ENCODE data around the gene PRSS27.

PRSS27 gene

GRCh38 chr16:2756288-2757015 is 36.4 kb upstream of the PRSS27 start:
- TF ChIP-seq, protein P1, sequence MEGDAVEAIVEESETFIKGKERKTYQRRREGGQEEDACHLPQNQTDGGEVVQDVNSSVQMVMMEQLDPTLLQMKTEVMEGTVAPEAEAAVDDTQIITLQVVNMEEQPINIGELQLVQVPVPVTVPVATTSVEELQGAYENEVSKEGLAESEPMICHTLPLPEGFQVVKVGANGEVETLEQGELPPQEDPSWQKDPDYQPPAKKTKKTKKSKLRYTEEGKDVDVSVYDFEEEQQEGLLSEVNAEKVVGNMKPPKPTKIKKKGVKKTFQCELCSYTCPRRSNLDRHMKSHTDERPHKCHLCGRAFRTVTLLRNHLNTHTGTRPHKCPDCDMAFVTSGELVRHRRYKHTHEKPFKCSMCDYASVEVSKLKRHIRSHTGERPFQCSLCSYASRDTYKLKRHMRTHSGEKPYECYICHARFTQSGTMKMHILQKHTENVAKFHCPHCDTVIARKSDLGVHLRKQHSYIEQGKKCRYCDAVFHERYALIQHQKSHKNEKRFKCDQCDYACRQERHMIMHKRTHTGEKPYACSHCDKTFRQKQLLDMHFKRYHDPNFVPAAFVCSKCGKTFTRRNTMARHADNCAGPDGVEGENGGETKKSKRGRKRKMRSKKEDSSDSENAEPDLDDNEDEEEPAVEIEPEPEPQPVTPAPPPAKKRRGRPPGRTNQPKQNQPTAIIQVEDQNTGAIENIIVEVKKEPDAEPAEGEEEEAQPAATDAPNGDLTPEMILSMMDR (IDR thresholded peaks at IDR 0.05): no peak
- TF ChIP-seq ZFX (IDR thresholded peaks at IDR 0.05; ENCODE audit: borderline replicate concordance): no peak
- peak overlapping the region; percentile 7; the same call in 1 of the 2 replicates for H3K27ac ChIP-seq

- no peak for TF ChIP-seq ZFX (IDR thresholded peaks at IDR 0.05; ENCODE audit: borderline replicate concordance)
- TF ChIP-seq, protein P1 (IDR thresholded peaks at IDR 0.05): no peak
- 0 out of 2 replicates have a peak overlapping the region, but pooled peaks have one; percentile 7 for H3K27ac ChIP-seq
Measured at GRCh38 chr16:2755158-2755557, 35.1 kb upstream of the PRSS27 start.

DNA sequence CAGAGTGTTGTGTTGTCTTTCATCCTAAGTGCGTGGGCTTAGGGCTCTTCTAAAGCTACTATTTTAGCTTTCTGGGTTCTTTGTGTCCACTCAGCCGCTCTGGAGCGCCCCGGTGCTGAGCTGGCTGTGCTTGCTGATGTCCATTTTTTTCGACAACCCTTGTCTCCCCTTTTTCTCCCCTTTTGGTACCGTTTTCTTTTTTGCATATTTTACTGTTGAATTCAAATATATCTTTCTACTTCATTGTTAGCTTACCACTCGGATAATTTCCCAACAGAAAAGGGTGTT is 33.7 kb upstream of the PRSS27 start:
- TF ChIP-seq ZFX (IDR thresholded peaks at IDR 0.05; ENCODE audit: borderline replicate concordance): no peak
- TF ChIP-seq, protein P1 (IDR thresholded peaks at IDR 0.05): no peak
- H3K27ac ChIP-seq: peak overlapping the region; percentile 98

- peak overlapping the region; percentile 98 for H3K27ac ChIP-seq
- no peak for TF ChIP-seq ZFX (IDR thresholded peaks at IDR 0.05; ENCODE audit: borderline replicate concordance)
- TF ChIP-seq, protein P1 (IDR thresholded peaks at IDR 0.05): no peak
Measured at GRCh38 chr16:2752850-2753732, 33.1 kb upstream of the PRSS27 start.

GRCh38 chr16:2752035-2752849 is 32.2 kb upstream of the PRSS27 start, which contains the start of gene SRRM2:
Gene SRRM2, plus strand, starts transcription at chr16:2752638. Its CDS starts 3,727 bp downstream, at chr16:2756365.
- peak within 1 kb of the TSS; percentile 98 for H3K27ac ChIP-seq
- 0 out of 2 replicates have a peak, but pooled peaks have one; percentile 49 for TF ChIP-seq ZFX (IDR thresholded peaks at IDR 0.05; ENCODE audit: borderline replicate concordance)
- TF ChIP-seq, protein P1 (IDR thresholded peaks at IDR 0.05): no peak

GRCh38 chr16:2751577-2752034 is 31.6 kb upstream of the PRSS27 start:
- TF ChIP-seq, protein P1 (IDR thresholded peaks at IDR 0.05): no peak
- no peak for TF ChIP-seq ZFX (IDR thresholded peaks at IDR 0.05; ENCODE audit: borderline replicate concordance)
- peak overlapping the region; percentile 98 for H3K27ac ChIP-seq

All from 22Rv1 (cell line).